ENCODE measurements around the gene RBM47. TPM values are rescaled to one million over a fixed set of nuclear protein-coding genes. Genes with fewer than 3 reads are reported as not detected.

The RBM47 gene
- polyA plus RNA-seq, 3 donors, result 79.5 to 101 (median 92.8) TPM

- no peak overlapping the region for H3K4me3 ChIP-seq (replicated peaks in 1 of 3; ENCODE audit: low read depth in 2 of 3, low read length in 3 of 3)
- peaks cover 85% of the 10 kb centered on the region for H4K20me1 ChIP-seq (ENCODE audit: insufficient read depth, low read length)
- H3K27ac ChIP-seq (ENCODE audit: low read depth in 1 of 2, low read length in 2 of 2), result peak overlapping the region in 1 of 2 donors; percentile 65
- peaks cover 18% of the 10 kb centered on the region for H3K4me1 Mint-ChIP-seq
- no peak for DNase-seq
- H3K27ac Mint-ChIP-seq, result peak overlapping the region in 3 of 7 donors; percentile 8 to 83 (median 40)
- intact Hi-C loops (cut with micrococcal nuclease), result loop anchor here (10.0 kb wide), 1 partner anchor 49 kb away; no protein-coding TSS in a partner anchor
- no peak overlapping the region for H3K9ac ChIP-seq (ENCODE audit: insufficient read depth, low read length, poor library complexity, severe bottlenecking)
- no peak overlapping the region for H3K4me3 Mint-ChIP-seq
- no peak overlapping the region for H2AFZ ChIP-seq (ENCODE audit: insufficient read depth, low read depth, low read length, poor library complexity, severe bottlenecking)
- peaks cover 32 to 71% of the 10 kb centered on the region in 2 donors for H3K36me3 ChIP-seq (replicated peaks in 1 of 2; ENCODE audit: control insufficient read depth in 1 of 2, insufficient read depth in 2 of 2, low read length in 2 of 2)
- H3K4me2 ChIP-seq (replicated peaks; ENCODE audit: extremely low read depth, low read length, poor library complexity, severe bottlenecking), result no peak overlapping the region
- H3K4me1 ChIP-seq (ENCODE audit: control insufficient read depth in 1 of 2, insufficient read depth in 2 of 2, low read length in 2 of 2), result peaks cover 19 to 20% of the 10 kb centered on the region in 2 donors
- 100% methylated on average over 1 of the region's 7 CpGs for WGBS (ENCODE audit: insufficient coverage)
- H3K36me3 Mint-ChIP-seq, result peaks cover 56 to 65% of the 10 kb centered on the region in 2 donors
- H3K9me3 ChIP-seq (replicated peaks in 1 of 2; ENCODE audit: control insufficient read depth in 1 of 2, insufficient read depth in 1 of 2, low read length in 2 of 2), result no peaks in the 10 kb centered on the region
- H3K27me3 ChIP-seq (ENCODE audit: control insufficient read depth in 2 of 2, insufficient read depth in 2 of 2, low read length in 2 of 2), result no peaks in the 10 kb centered on the region
- no peaks in the 10 kb centered on the region for H3K27me3 Mint-ChIP-seq (ENCODE audit: low read depth in 3 of 3)
- no peaks in the 10 kb centered on the region for H3K9me3 Mint-ChIP-seq
- no peak for TF ChIP-seq CTCF (IDR thresholded peaks at IDR 0.05)
- peaks cover 92% of the 10 kb centered on the region for H3K79me2 ChIP-seq (ENCODE audit: insufficient read depth, low read length)
Observed at GRCh38 chr4:40544221-40544620, 85.4 kb downstream of the RBM47 start.

- Histone ChIP-seq H3K27ac (ENCODE audit: low read depth in 1 of 2, low read length in 2 of 2) (peak overlapping the region in 1 of 2 donors; percentile 65), H3K4me1 (ENCODE audit: control insufficient read depth in 1 of 2, insufficient read depth in 2 of 2, low read length in 2 of 2) (no peaks in the 10 kb centered on the region), H3K36me3 (replicated peaks in 1 of 2; ENCODE audit: control insufficient read depth in 1 of 2, insufficient read depth in 2 of 2, low read length in 2 of 2) (peaks cover 53 to 83% of the 10 kb centered on the region in 2 donors), H4K20me1 (ENCODE audit: insufficient read depth, low read length) (peaks cover 83% of the 10 kb centered on the region), H3K9ac (ENCODE audit: insufficient read depth, low read length, poor library complexity, severe bottlenecking) (no peak overlapping the region), H3K79me2 (ENCODE audit: insufficient read depth, low read length) (peaks cover 92% of the 10 kb centered on the region), H3K4me2 (replicated peaks; ENCODE audit: extremely low read depth, low read length, poor library complexity, severe bottlenecking) (no peak overlapping the region), H2AFZ (ENCODE audit: insufficient read depth, low read depth, low read length, poor library complexity, severe bottlenecking) (no peak overlapping the region), H3K9me3 (replicated peaks in 1 of 2; ENCODE audit: control insufficient read depth in 1 of 2, insufficient read depth in 1 of 2, low read length in 2 of 2) (no peaks in the 10 kb centered on the region), H3K27me3 (ENCODE audit: control insufficient read depth in 2 of 2, insufficient read depth in 2 of 2, low read length in 2 of 2) (no peaks in the 10 kb centered on the region), H3K4me3 (replicated peaks in 1 of 3; ENCODE audit: low read depth in 2 of 3, low read length in 3 of 3) (no peak overlapping the region)
- WGBS (ENCODE audit: insufficient coverage), result 91% methylated on average over 4 of the region's 7 CpGs
- Mint-ChIP-seq H3K36me3 (peaks cover 72 to 81% of the 10 kb centered on the region in 2 donors), H3K27me3 (ENCODE audit: low read depth in 3 of 3) (no peaks in the 10 kb centered on the region), H3K27ac (peak overlapping the region in 4 of 7 donors; percentile 53 to 84 (median 74)), H3K4me1 (no peaks in the 10 kb centered on the region), H3K4me3 (no peak overlapping the region), H3K9me3 (no peaks in the 10 kb centered on the region)
- no peak for TF ChIP-seq CTCF (IDR thresholded peaks at IDR 0.05)
- no peak for DNase-seq
- intact Hi-C loops (cut with micrococcal nuclease), result loop anchor here (10.0 kb wide), 1 partner anchor 46 kb away; no protein-coding TSS in a partner anchor
Observed at GRCh38 chr4:40540800-40541199, 88.9 kb downstream of the RBM47 start.

Data from CD14-positive monocyte (primary cell).